T47D (cell line): ENCODE data around the gene EFNA5.

Experiments
- DNase-seq, 2 experiments: peaks; one replicate each; pipeline versions ENCODE4 v3.0.0 to v3.0.0-alpha.2; 2011 to 2012; ENCODE audit warnings: low read depth in 1 of 2, low spot score in 1 of 2
- JUND ChIP-seq: IDR thresholded peaks from 2 replicates; pipeline ENCODE4 v1.6.1; 2012; ENCODE audit warnings: low read depth
- in situ Hi-C: cut with HindIII; loops from 2 replicates; pipeline ENCODE4 v1.10.0; 2016; ENCODE audit warnings: low sequenced_read_pairs, low pct_unique_long_range_greater_than_20kb

EFNA5 gene

DNA sequence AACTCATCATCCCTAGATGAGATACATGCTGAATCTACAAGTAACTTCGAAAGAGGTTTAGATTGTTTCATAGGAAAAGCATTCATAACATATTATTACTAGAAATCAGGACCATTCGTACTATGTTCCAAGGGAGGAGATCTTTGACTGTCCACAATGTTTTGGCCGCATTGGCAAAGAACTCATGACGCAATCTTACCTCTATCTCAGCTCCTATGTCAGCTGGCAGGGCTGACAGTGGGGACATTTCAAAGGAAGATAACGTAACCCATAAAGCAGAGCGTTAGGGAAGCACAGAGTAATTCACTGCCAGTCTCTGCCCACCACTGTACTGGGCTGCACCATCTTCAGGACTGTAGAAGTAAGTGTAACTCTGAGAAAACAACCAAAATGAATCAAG, 69.7 kb downstream of the EFNA5 start:
- no peak for DNase-seq
- in situ Hi-C loops = no loop called here
- TF ChIP-seq JUND = no peak

DNA sequence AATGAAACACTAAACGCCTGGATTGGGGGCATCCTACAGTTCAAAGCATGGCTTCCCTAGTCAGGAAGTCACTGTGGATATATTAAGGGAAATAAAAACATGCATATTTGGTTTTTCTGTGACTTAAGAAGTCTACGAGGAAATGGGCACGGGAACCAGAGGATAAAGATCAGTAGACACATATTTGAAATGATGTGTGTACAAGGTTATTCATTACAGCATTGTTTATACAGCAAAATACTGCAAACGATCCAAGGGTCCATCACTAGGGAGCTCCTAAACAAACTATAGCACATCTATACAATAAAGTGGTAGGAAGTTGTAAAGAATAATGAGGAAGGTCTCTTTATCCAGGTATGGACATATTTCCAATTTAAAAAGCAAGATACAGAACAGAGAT, 71.8 kb downstream of the EFNA5 start:
- DNase-seq = peak; percentile 9 to 61
- no peak for TF ChIP-seq JUND

DNA sequence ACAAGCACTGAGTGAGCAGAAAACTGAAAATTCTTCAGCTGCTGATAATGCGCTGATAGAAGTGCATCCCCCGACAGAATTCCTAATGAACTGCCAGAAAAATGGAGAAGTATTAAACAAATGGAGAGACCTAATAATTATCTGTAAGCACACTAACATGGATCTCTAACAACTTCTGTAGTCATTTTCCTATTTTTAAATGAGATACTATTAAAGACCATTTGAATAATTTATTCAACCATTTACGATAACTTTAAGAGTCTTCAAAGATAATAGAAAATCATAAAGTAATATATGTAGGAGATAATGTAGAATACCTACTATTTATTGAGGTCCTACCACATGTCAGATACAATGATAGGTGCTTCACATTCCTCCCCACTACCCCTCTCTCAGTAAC, 72.9 kb downstream of the EFNA5 start:
- no peak for TF ChIP-seq JUND
- no peak for DNase-seq
- in situ Hi-C loops = no loop called here

More for the DNA sequence above, 71.8 kb downstream of the EFNA5 start:
- in situ Hi-C loops = no loop called here

DNA sequence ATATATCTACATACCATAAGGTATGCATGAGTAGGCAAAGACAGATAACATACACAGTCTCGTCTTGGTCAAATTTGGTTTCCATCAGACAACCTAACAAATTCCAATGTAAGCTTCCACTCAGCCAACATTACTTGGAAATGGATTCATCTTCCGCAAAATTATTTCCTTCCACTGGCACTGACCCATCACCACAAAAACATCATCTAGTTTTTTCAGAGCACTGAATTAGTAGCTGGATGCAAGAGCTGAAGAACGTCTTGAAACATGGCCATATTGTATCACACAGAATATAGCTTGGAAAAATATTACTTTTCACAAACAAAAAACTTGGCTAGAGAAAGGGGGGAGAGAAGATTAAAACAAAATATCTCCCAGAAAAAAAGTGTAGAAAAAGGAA, 73.5 kb downstream of the EFNA5 start:
- in situ Hi-C loops = no loop called here
- no peak for DNase-seq
- no peak for TF ChIP-seq JUND

DNA sequence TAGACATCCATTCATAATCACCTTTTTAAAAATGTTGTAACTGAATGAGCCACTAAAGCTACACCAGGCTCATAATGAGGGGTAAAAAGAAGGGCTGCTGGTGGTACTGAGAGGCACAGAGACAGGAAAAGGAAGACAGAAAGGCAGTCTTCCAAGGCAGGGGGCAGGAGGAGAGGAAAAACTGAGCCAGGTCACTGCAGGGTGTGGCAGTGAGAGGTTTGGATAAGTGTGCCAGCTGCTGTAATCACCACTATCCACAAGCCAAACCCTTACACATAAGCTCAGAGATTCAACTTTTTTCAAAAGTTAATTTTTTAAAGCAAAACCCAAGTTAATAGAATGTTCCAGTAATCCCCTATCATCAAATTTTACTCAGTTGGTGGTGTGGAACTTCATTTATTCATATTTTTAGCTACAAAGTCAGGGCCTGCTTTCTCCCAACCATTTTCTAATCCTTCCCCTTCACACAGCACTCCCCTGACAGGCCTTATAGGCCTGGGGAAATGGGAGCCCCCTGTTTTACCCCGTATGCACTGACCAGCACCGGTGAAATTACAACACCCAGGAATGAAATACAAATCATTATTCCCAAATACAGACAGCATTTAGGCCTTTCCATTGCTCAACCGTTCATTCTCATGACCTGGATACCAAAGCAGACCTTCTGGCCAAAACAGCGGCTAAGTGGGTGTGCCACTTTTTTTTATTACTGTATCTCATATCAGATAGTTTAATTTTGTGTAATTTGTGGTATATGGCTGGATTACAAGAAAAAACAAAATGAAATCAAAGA, 76.3 kb downstream of the EFNA5 start:
- in situ Hi-C loops = no loop called here
- TF ChIP-seq JUND = no peak
- DNase-seq = no peak

DNA sequence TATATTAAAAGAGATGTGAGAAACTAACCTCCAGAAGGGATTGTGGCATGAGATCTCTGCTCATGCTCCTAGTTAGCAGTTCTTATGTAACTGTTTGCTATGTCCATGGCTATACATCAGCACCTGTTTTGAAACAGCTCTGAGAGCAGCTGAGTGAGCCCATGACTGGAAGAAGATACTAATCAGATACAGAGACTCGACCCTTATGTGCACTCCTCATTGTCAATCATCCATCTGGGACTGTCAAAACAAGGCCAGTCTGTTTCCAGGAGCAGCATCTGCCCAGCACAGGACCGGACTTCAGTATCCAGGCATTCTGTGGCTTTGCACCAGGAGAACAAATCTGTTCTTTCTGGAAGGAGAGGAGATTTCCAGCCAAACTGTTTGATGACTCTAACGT, 77.7 kb downstream of the EFNA5 start:
- in situ Hi-C loops = no loop called here
- no peak for TF ChIP-seq JUND
- no peak for DNase-seq

DNA sequence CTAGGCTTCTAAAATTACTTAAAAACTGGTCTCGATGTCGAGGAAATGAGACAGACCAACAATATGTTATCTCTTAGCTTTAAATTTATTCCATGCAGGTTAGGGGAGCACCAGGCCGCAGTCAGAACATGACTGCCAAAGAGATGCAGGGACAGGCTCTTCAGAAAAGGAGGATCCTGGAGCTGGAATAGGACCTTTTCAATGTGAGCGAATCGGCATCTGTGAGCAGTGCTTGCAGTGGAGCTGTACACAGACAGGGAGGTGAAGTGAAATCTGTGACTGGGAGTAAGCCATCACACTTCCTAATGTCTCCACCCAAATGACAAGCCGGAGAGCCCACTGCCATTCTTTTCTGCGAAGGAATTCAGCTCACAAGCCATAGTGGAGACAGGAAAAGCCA, 78.2 kb downstream of the EFNA5 start:
- no peak for TF ChIP-seq JUND
- in situ Hi-C loops = no loop called here
- DNase-seq = no peak

DNA sequence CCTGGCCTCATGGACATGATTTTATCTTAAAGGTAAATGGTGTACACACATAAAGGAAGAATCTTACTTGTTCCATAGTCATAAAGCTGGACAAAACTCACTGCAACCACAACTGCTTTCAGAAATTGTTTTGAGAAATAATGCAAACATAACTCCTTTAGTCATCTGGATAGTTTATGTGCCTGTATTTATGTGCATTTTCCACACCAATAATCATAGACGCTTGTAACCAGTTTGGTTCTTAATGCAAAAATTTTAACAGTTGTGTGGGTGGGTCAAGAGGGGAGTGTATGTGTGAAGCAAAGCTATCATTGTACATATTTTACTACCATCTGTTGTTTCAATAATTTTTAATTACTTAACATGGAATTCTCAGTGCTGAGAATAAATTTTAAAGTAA, 80.1 kb downstream of the EFNA5 start:
- TF ChIP-seq JUND = no peak
- in situ Hi-C loops = no loop called here
- no peak for DNase-seq

DNA sequence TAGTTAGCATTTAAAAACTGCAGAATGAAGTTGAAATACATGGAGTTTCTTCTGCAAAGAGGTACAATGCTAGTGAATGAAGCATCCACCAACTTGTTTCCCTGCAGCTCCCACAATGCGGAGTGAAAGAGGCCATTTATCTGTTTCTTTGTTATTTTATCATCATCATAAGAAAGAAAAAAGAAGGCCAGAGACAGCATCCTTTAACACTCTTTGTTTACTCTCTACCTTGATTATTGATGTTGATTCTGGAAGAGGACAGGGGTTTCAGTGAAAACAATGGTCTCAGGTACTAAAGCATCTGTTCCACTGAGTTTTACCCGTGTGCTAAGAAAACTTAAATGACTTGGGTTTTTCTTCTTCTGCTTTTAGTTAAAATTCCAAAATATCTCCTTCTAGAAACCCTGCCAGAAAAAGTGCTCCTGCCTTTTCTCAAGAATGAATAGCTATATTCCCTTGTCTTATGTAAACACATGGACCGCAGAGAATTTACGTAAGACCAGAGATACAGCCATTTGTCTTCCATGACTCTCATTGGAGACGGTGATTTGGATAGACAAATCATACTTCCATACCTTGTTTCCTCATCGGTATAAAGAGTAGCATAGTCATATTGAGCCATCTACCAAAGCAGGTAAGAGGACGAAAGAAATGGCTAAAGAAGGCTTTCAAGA, 81.1 kb downstream of the EFNA5 start:
- in situ Hi-C loops = no loop called here
- DNase-seq = no peak
- no peak for TF ChIP-seq JUND

DNA sequence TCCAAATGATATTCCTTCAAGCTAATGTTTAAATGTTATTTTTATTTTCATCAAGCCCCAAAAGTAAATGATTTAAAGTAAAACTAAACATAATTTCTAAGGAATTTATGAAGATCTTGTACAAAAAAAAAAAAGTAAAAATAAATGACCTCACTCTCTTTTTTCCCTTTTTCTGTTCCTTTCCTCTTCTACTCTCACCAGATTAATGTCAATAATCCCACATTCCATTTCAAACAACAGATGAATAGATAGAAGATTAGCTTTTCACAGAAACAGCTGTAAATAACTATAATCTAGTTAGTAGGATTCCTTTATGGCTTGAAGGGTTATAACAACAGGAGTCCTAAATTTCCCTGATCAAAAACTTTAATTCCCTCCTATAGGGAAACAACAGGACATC, 88.1 kb downstream of the EFNA5 start:
- no peak for TF ChIP-seq JUND
- DNase-seq = no peak
- in situ Hi-C loops = no loop called here

DNA sequence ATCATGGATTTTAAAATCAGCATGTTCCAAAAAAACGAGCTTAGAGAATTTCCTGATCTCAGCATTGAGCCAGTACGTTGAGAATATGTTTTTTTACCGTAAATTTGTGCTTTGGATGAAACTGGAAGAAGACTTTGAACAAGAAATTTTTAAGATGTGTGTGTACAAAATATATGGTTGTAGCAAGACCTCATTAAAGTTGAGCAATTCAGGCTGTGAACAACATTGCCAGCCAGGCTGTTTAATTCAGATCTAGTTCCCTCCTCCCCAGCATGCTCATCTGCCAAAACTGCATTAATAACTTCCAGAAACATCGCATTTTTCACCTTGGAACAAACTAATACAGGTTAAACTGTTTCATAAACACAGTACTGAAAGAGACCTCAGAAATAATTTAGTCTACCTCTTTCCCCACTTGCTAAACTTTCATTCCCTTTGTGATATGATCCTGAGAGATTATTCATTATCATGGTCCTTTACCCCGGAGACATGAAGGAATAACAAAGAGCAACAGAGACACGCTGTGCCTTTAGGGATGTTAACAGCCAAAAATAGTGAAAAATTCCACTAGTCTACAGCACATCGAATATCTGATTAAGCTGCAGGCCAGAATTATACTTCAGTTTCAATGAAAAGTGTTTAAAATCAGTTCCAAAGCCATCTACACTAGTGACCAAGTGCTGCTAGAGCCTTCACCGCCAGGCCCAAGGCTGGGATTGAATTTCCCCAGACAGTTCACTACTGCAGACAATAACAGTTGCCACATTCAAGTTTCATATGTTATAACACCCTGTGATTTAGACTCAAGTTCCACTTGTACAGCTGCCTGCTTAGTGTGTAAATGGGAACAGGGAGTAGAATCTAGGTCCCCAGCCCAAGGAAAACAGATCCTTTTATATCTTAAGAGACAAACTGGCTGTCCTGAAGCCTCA, 89.6 kb downstream of the EFNA5 start:
- TF ChIP-seq JUND = no peak
- in situ Hi-C loops = no loop called here
- no peak for DNase-seq

DNA sequence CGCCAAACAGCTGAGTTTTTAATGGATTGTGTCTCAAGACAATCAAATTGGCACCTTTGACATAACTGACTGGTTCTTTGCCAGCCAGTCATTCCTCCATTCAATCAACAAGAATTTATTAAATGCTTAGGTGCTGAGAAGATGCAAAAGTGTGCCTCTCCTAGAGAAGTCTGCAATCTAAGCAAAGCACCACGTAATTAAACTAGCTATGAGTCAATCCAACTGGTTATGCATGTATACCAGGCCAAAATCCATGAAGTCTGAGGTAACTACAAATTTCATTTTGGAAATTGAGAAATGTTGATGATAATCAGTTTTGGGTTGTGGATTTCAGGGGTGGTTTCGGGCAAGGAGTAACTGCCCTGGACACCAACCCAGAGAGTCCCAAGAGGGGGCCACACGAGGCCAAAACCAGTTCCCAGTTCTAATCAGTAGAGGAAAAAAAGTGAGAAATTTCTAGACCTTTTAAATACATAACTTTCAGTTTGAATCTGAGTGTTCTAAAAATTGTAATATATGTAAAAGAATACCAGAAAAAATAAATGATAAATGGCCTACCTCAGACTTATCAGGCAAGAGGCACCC, 92.6 kb downstream of the EFNA5 start:
- peak in 1 of 2 experiments; percentile 37 for DNase-seq
- in situ Hi-C loops = no loop called here

More for the DNA sequence above, 92.6 kb downstream of the EFNA5 start:
- no peak for TF ChIP-seq JUND
